Smooth muscle cell (in vitro differentiated cells): ENCODE data around the gene ARL6IP4. TPM values are rescaled to one million over a fixed set of nuclear protein-coding genes. Genes with fewer than 3 reads are reported as not detected.

Experiments used
- DNase-seq: peaks from one replicate; lab custom pipeline; 2025; ENCODE audit not compliant: unreplicated experiment; lab: John Stamatoyannopoulos, UW
- H2AFZ ChIP-seq: fragments of 200-600 bp; sonication (generic); 2 replicates; pipeline ENCODE4 v1.6.0; 2016; ENCODE audit warnings: antibody characterized with exemption, low read depth, mild to moderate bottlenecking
- H3F3A ChIP-seq: fragments of 200-600 bp; sonication (generic); 2 replicates; pipeline ENCODE4 v1.6.0; 2017; ENCODE audit warnings: antibody characterized with exemption, low read depth
- H3K27ac ChIP-seq: fragments of 200-600 bp; sonication (generic); 2 replicates; pipeline ENCODE4 v1.5.1; 2016; ENCODE audit warnings: low read depth, mild to moderate bottlenecking
- H3K27me3 ChIP-seq: fragments of 200-600 bp; sonication (generic); 2 replicates; pipeline ENCODE4 v1.6.1; 2016; ENCODE audit warnings: low read depth, mild to moderate bottlenecking
- H3K36me3 ChIP-seq: fragments of 200-600 bp; sonication (generic); 2 replicates; pipeline ENCODE4 v1.5.1; 2016; ENCODE audit warnings: low read depth
- H3K4me1 ChIP-seq: fragments of 200-600 bp; sonication (generic); 2 replicates; pipeline ENCODE4 v1.5.1; 2016; ENCODE audit warnings: low read depth
- H3K4me2 ChIP-seq: fragments of 200-600 bp; sonication (generic); 2 replicates; pipeline ENCODE4 v1.6.0; 2016; ENCODE audit warnings: mild to moderate bottlenecking
- H3K4me3 ChIP-seq: fragments of 200-600 bp; sonication (generic); 2 replicates; pipeline ENCODE4 v1.5.1; 2016; ENCODE audit warnings: mild to moderate bottlenecking
- H3K79me2 ChIP-seq: fragments of 200-600 bp; sonication (generic); 2 replicates; pipeline ENCODE4 v1.6.0; 2016; ENCODE audit warnings: low read depth, mild to moderate bottlenecking
- H3K9ac ChIP-seq: fragments of 200-600 bp; sonication (generic); 2 replicates; pipeline ENCODE4 v1.6.0; 2016; ENCODE audit warnings: low read depth
- H3K9me3 ChIP-seq: fragments of 200-600 bp; sonication (generic); replicated peaks from 2 replicates; pipeline ENCODE4 v1.5.1; 2016; ENCODE audit warnings: low read depth
- H4K20me1 ChIP-seq: fragments of 200-600 bp; sonication (generic); 2 replicates; pipeline ENCODE4 v1.6.0; 2016; ENCODE audit warnings: low read depth
- CTCF ChIP-seq: fragments of 200-600 bp; sonication (generic); IDR thresholded peaks from 2 replicates; pipeline ENCODE4 v1.5.1; 2017; ENCODE audit warnings: borderline replicate concordance, mild to moderate bottlenecking, antibody characterized with exemption; ENCODE audit not compliant: insufficient read depth, poor library complexity, severe bottlenecking
- WGBS: methylation state at CpG from one replicate; pipeline ENCODE4 v1.1.7; 2016; ENCODE audit warnings: low lambda C conversion rate; 5-methylcytosine and 5-hydroxymethylcytosine counted together
- polyA plus RNA-seq: library from polyadenylated mRNA; unstranded; fragments of >200 nt; fragmentation: Nextera tagmentation; extraction: Ambion mirVana; gene quantifications from 2 replicates; pipeline ENCODE4 v1.2.1, GENCODE V29; 2016
- total RNA-seq: library from RNA; depleted of rRNA; stranded (reverse); fragments of >200 nt; gene quantifications from 2 replicates; pipeline ENCODE4 v1.2.3, GENCODE V29; 2014

The ARL6IP4 gene
- total and polyA plus RNA-seq, 2 experiments from 2014 or later = 89.3 to 290 TPM

- Histone ChIP-seq H3F3A (no peaks in the 10 kb centered on the region), H3K36me3 (no peaks in the 10 kb centered on the region), H4K20me1 (no peaks in the 10 kb centered on the region), H3K4me2 (peak overlapping the region; percentile 48), H3K9ac (peak overlapping the region; percentile 79), H3K27ac (peak overlapping the region; percentile 92), H2AFZ (no peak overlapping the region), H3K79me2 (no peaks in the 10 kb centered on the region), H3K27me3 (no peaks in the 10 kb centered on the region), H3K4me3 (no peak overlapping the region), H3K9me3 (no peaks in the 10 kb centered on the region), H3K4me1 (peaks cover 6% of the 10 kb centered on the region)
- WGBS = 32% methylated on average over 10 of the region's 10 CpGs
- TF ChIP-seq CTCF = peak; percentile 32
- peak; percentile 78 for DNase-seq
These were observed 33.7 kb upstream of the ARL6IP4 start for GRCh38 chr12:122946690-122947341.

- no peaks in the 10 kb centered on the region for H3K9me3 ChIP-seq
- H3K79me2 ChIP-seq = no peaks in the 10 kb centered on the region
- no peaks in the 10 kb centered on the region for H3K36me3 ChIP-seq
- peak overlapping the region; percentile 92 for H3K27ac ChIP-seq
- 76% methylated on average over 13 of the region's 15 CpGs for WGBS
- H3K4me1 ChIP-seq = peaks cover 6% of the 10 kb centered on the region
- no peaks in the 10 kb centered on the region for H3F3A ChIP-seq
- peak overlapping the region; percentile 79 for H3K9ac ChIP-seq
- DNase-seq = no peak
- peak overlapping the region; percentile 48 for H3K4me2 ChIP-seq
- no peak for TF ChIP-seq CTCF
- H4K20me1 ChIP-seq = no peaks in the 10 kb centered on the region
- H2AFZ ChIP-seq = no peak overlapping the region
- H3K27me3 ChIP-seq = no peaks in the 10 kb centered on the region
- H3K4me3 ChIP-seq = no peak overlapping the region
These were observed 33.1 kb upstream of the ARL6IP4 start for GRCh38 chr12:122947352-122947792.

GRCh38 chr12:122948605-122949004 is 31.9 kb upstream of the ARL6IP4 start:
- Histone ChIP-seq H3K36me3 (no peaks in the 10 kb centered on the region), H3K9me3 (no peaks in the 10 kb centered on the region), H3K4me3 (no peak overlapping the region), H3K4me1 (peaks cover 6% of the 10 kb centered on the region), H3K27ac (no peak overlapping the region), H3K4me2 (no peak overlapping the region), H4K20me1 (peaks cover 5% of the 10 kb centered on the region), H3K27me3 (no peaks in the 10 kb centered on the region), H3F3A (no peaks in the 10 kb centered on the region), H3K9ac (no peak overlapping the region), H3K79me2 (no peaks in the 10 kb centered on the region), H2AFZ (no peak overlapping the region)
- 95% methylated on average over 10 of the region's 14 CpGs for WGBS
- DNase-seq = no peak
- TF ChIP-seq CTCF = no peak

- no peak for TF ChIP-seq CTCF
- no peaks in the 10 kb centered on the region for H3F3A ChIP-seq
- no peaks in the 10 kb centered on the region for H3K9me3 ChIP-seq
- H2AFZ ChIP-seq = no peak overlapping the region
- 95% methylated on average over 8 of the region's 8 CpGs for WGBS
- no peak overlapping the region for H3K4me3 ChIP-seq
- no peak overlapping the region for H3K9ac ChIP-seq
- no peaks in the 10 kb centered on the region for H3K27me3 ChIP-seq
- no peak for DNase-seq
- H3K36me3 ChIP-seq = no peaks in the 10 kb centered on the region
- H3K4me1 ChIP-seq = peaks cover 6% of the 10 kb centered on the region
- H3K27ac ChIP-seq = no peak overlapping the region
- no peak overlapping the region for H3K4me2 ChIP-seq
- peaks cover 5% of the 10 kb centered on the region for H4K20me1 ChIP-seq
- H3K79me2 ChIP-seq = no peaks in the 10 kb centered on the region
These were observed 31.1 kb upstream of the ARL6IP4 start for GRCh38 chr12:122949405-122949804.
